Stomach smooth muscle (tissue), 2 donors: Measurements from ENCODE around the gene GABARAPL2.
"Not testable (repeated sequence)": the region's sequence is repeated elsewhere in the genome, so short reads cannot be mapped to it uniquely, and the experiment has no call there.

ENCODE experiments used
- H3K27ac ChIP-seq: one replicate; pipeline ENCODE4 v1.7.0; 2013; ENCODE audit warnings: mild to moderate bottlenecking, low read length, inconsistent platforms
- H3K27me3 ChIP-seq, 2 donors: one replicate each; pipeline ENCODE4 v1.7.0; 2013; ENCODE audit warnings: low read length in 2 of 2; ENCODE audit not compliant: insufficient read depth in 2 of 2, control insufficient read depth in 1 of 2
- H3K36me3 ChIP-seq, 2 donors: one replicate each; pipeline ENCODE4 v1.7.0; 2013; ENCODE audit warnings: low read length in 2 of 2; ENCODE audit not compliant: control insufficient read depth in 2 of 2, insufficient read depth in 2 of 2
- H3K4me1 ChIP-seq: one replicate; pipeline ENCODE4 v1.7.0; 2013; ENCODE audit warnings: low read length; ENCODE audit not compliant: control insufficient read depth, insufficient read depth
- H3K4me3 ChIP-seq, 2 donors: one replicate each; pipeline ENCODE4 v1.7.0; 2013; ENCODE audit warnings: low read length in 2 of 2
- H3K9ac ChIP-seq, 2 donors: one replicate each; pipeline ENCODE4 v1.7.0; 2013; ENCODE audit warnings: low read length in 2 of 2, mild to moderate bottlenecking in 1 of 2
- H3K9me3 ChIP-seq, 2 donors: one replicate each; pipeline ENCODE4 v1.7.0; 2013; ENCODE audit warnings: low read length in 2 of 2; ENCODE audit not compliant: control insufficient read depth in 2 of 2
- donor health status: healthy.
- donor health status: Pancreatic carcinoma.

The GABARAPL2 gene

DNA sequence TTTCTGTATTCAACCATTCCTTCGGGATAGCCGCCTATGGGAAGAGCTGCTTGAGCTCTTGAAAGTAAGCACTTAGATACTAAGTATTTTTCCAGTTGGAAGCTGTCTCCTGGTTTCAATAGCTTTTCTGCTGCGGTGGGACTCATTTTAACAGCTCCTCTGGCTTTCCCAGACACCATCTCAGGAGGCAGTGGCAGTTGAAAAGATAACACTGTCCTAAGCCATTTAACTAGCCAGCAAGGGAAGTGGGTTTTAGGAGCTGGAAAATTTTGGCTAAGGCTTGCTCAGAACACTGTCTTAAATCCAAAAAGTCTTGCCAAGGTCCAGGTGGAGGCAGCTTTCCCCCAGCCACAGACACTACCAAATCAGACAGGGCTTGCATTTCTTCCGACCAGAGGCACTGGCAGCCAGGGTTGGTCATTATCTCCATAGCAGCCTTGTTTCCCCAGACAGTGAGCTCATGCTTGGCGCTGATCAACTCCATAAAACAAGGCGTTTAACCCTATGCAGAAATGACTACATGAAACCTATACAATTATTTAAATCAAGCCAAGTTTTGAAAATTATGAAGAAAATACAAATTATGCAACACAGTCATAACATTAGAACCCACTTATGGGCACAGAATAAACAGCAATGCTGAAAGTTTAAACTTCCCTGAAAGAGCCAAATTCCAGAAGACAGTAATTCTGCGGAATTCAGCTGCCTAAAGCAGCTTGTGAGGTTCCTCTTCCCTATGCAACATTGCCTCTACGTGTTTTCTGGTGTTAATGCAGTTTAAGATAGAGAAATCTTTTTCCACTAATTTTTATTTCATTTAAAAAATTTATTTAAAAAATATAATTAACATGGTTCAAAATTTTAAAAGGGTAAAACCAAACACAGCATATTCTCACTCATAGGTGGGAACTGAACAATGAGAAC is 25.0 kb downstream of the GABARAPL2 start:
- Histone ChIP-seq H3K27me3 (no peaks in the 10 kb centered on the region), H3K9me3 (no peaks in the 10 kb centered on the region), H3K36me3 (peaks cover 0 to 2% of the 10 kb centered on the region in 2 donors), H3K9ac (peak overlapping the region; percentile 60 to 61), H3K4me1 (peaks cover 10% of the 10 kb centered on the region), H3K27ac (peak overlapping the region; percentile 89), H3K4me3 (peak overlapping the region; percentile 49 to 54)

DNA sequence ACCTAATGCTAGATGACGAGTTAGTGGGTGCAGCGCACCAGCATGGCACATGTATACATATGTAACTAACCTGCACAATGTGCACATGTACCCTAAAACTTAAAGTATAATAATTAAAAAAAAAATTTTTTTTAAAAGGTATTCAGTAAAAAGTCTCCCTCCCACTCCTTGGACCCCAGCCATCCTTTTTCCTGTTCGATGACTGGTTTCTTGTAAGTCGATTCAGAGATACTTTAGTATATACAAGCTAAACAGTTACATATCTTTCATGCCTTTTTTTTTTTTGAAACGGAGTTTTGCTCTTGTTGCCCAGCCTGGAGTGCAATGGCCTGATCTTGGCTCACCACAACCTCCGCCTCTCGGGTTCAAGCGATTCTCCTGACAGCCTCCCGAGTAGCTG is 25.7 kb downstream of the GABARAPL2 start:
- not testable (repeated sequence) for H3K36me3 ChIP-seq, H3K4me3 ChIP-seq, H3K27ac ChIP-seq, H3K9ac ChIP-seq, H3K9me3 ChIP-seq, H3K27me3 ChIP-seq
- peaks cover 10% of the 10 kb centered on the region for H3K4me1 ChIP-seq

DNA sequence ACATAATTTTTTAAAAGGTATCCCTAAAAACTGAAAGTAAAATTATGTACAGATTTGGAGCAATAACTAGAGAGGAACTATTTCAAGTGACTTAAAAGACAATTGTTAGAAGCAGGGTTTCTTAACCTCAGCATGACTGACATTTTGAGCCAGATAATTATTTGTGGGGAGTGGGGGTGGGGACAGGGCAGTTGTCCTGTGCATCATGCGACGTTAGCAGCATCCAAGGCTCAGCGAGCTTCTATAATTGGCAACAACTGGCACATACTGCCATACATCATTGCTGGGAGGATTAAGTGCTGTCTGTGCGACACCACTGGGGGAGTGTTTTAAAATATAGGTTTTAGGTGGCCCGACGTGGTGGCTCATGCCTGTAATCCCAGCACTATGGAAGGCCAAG is 27.1 kb downstream of the GABARAPL2 start:
- Histone ChIP-seq H3K27ac (no peak overlapping the region), H3K4me1 (peaks cover 10% of the 10 kb centered on the region), H3K9ac (no peak overlapping the region), H3K36me3 (peaks cover 0 to 4% of the 10 kb centered on the region in 2 donors), H3K4me3 (no peak overlapping the region), H3K9me3 (no peaks in the 10 kb centered on the region), H3K27me3 (no peaks in the 10 kb centered on the region)

DNA sequence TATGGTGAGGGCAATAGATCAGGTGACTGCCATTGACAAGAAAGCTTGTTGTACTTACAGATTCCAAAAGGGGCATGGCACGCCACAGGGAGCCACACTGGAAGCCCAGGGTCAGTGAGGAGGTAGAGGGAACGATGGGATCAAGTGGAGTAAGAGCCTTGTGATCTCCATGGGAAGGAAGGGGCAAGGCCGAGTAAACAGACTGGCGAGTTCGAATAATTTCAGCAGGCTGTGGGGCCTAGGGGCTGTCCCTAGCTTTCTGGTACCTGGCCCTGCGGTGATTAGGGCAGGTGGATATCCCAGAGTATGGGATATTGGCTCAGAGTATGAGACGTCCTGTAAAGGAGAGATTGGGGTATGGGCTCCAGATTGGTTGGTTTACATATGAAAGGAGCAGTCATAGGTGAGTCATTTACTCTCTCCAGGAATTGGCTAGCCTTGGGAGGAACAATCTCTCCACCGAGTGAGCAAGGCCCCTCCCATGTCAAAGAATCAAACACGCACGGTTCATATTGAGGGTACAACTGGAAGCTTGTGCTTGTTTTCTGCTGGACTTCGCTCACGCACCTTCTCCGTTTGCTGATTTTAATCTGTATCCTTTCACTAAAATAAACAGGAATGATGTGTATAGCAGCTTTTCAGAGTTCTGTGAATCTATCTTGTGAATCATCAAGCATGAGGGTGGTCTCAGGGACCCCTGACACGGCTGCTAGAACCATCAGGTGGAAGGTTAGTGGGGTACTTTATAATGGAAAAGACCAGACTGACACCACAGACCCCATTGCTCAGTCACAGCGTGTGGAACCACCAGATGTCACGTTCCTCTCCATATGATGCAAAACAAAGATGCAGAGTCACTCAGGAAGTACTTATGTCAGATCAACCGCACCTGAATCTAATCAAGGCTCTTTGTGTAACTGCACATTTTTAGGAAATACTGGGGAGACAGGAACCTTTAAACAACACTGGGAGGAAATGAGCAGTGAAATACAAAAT is 27.9 kb downstream of the GABARAPL2 start:
- Histone ChIP-seq H3K4me1 (peaks cover 9% of the 10 kb centered on the region), H3K27me3 (no peaks in the 10 kb centered on the region), H3K9ac (no peak overlapping the region), H3K4me3 (no peak overlapping the region), H3K36me3 (peaks cover 0 to 4% of the 10 kb centered on the region in 2 donors), H3K9me3 (no peaks in the 10 kb centered on the region), H3K27ac (no peak overlapping the region)

DNA sequence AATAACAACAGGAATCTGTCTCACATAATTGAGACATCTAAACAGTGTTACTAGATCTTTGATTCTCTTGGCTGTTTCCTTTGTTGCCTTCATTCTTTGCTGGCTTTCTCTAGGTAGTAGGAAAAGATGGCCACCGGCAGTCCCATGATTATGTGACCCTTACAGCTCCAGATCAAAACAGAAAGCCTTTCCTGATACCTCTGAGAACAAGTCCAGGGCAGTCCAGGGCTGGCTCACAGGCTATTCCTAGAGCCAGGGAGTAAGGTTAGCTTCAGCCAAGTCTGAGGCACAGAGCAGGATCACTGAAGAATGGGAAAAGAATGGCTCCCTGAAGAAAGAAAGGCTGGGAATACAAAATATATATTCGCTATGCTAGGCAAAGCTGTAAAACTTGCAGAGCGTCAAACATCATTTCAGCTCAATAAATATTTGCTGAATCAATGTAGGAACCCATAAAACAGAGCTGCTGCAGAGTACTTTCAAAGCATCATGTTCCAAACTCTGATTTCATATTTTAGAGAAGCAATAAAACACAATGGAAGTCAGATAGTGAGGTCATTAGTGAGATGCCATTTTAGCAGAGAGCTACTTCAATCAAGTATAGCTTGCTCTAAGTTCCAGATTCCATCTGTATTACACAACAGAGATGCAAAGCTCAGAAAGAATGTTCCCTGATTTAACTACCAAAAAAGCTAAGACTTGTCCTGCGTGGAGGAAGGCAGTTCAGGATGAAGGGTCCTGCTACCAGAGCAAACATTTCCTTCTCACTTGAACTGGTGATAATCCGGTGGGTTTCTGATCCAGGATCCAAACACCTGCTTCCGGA is 33.5 kb downstream of the GABARAPL2 start:
- no peaks in the 10 kb centered on the region for H3K4me1 ChIP-seq
- no peak overlapping the region for H3K9ac ChIP-seq
- no peaks in the 10 kb centered on the region for H3K27me3 ChIP-seq
- no peak overlapping the region for H3K4me3 ChIP-seq
- H3K36me3 ChIP-seq, result peaks cover 29 to 37% of the 10 kb centered on the region in 2 donors
- peaks cover 4 to 5% of the 10 kb centered on the region in 2 donors for H3K9me3 ChIP-seq
- no peak overlapping the region for H3K27ac ChIP-seq

DNA sequence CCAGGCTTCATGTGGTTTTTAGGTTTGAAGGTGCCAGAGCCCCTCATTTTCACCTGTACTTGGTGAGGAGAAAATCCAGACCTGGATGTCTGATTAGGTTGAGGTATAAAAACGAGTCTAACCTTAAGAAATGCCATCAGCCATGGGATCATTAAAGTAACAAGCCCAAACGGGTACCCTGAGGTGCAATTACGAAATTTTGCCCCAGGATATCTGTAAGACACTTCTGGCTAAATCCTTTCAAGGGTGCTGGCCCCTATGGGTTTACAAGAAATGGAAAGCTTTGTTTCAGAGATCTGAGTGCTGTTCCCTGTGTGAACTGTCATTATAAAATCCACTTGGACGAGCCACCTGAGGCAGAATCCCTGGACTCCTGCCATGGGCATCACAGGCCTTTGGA is 37.1 kb downstream of the GABARAPL2 start:
- Histone ChIP-seq H3K36me3 (peaks cover 44% of the 10 kb centered on the region in 2 donors), H3K4me3 (no peak overlapping the region)

DNA sequence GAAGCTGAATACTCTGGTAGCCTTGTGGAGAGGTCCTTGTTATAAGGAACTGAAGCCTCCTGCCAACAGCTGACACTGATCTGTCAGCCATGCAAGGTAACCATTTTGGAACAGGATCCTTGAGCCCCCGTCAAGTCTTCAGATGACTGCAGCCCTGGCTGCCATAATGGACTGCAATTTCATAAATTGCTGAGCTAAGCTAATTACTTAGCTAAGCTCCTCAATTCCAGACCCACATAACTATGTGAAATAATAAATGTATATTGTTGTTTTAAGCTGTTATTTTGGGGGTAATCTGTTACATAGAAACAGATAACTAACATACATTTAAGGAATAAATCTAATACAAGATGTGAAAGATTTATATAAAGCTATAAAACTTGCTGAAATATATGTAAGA is 40.3 kb downstream of the GABARAPL2 start:
- Histone ChIP-seq H3K27me3 (no peaks in the 10 kb centered on the region), H3K9me3 (peaks cover 4 to 5% of the 10 kb centered on the region in 2 donors), H3K27ac (no peak overlapping the region), H3K36me3 (peaks cover 45 to 46% of the 10 kb centered on the region in 2 donors), H3K4me3 (no peak overlapping the region), H3K9ac (no peak overlapping the region), H3K4me1 (no peaks in the 10 kb centered on the region)

More for the DNA sequence above, 37.1 kb downstream of the GABARAPL2 start:
- Histone ChIP-seq H3K27me3 (no peaks in the 10 kb centered on the region), H3K4me1 (no peaks in the 10 kb centered on the region), H3K9ac (no peak overlapping the region), H3K27ac (no peak overlapping the region), H3K9me3 (peaks cover 4 to 5% of the 10 kb centered on the region in 2 donors)

DNA sequence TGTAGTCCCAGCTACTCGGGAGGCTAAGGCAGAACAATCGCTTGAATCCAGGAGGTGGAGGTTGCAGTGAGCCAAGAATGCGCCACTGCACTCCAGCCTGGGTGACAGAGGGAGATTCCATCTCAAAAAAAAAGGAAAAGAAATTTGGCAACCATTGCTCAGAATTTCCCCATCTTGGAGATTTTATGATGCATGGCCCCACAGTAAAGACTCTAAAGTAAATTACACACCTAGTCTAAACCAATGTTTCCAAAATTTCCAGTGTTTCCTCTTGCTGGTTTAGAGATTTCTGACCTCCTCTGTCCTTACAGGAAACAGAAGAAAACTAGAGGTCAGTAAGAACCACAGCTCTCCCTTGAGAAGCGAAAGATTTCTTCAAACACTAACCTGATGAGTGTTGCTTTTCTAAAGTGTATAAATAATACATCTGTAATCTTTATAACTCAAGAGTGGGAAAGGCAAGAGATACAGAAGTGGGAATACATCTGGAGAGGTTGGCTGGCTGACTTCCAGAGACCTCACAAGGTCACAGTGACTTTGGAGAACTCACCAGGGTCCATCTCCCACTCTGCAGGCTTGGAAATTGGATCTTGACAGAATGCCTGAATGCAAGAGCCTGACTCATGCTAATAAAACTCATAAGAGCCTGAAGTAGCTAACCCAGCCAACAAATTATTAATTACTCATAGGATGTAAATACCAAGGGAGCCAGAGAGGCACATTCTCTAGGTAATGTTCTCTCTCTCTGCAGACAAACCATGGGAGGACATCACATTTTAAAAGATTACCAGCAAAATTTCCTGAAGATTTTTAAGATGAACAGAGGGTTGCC is 48.1 kb downstream of the GABARAPL2 start:
- Histone ChIP-seq H3K9me3 (no peaks in the 10 kb centered on the region), H3K4me1 (no peaks in the 10 kb centered on the region), H3K27ac (no peak overlapping the region), H3K27me3 (no peaks in the 10 kb centered on the region), H3K9ac (no peak overlapping the region), H3K4me3 (no peak overlapping the region), H3K36me3 (peaks cover 34 to 36% of the 10 kb centered on the region in 2 donors)

DNA sequence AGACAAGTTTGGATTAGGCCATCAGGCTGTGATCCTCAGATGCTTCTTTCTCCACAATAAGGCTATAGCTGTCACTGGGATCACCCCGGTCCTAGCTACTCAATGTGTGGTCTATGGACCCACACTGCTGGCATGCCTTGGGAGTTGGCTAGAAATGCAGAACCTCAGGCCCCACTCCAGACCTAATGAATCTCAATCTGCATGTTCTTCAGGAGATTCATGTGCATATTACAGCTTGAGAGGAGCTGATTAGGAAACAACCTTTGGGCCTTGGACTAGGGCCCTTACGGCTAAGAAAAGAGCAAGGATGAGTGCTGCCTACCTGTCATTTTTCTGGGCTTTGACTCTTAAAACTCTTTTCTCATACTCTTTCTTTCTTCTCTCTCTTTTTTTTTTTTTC is 49.4 kb downstream of the GABARAPL2 start:
- Histone ChIP-seq H3K9me3 (no peaks in the 10 kb centered on the region), H3K27ac (no peak overlapping the region), H3K4me3 (no peak overlapping the region), H3K9ac (no peak overlapping the region), H3K4me1 (no peaks in the 10 kb centered on the region), H3K36me3 (peaks cover 32 to 41% of the 10 kb centered on the region in 2 donors), H3K27me3 (no peaks in the 10 kb centered on the region)
